Upper lobe of left lung (tissue), 4 donors: ENCODE data around the gene WBP1.

ENCODE experiments used
- CTCF ChIP-seq, 6 experiments: fragments of 450-650 bp in 4 of 6; fragments of 200-600 bp in 2 of 6; sonication (generic) in 2 of 6; IDR thresholded peaks; one replicate each; pipeline ENCODE4 v1.5.1; 2016 to 2019; ENCODE audit warnings: antibody characterized with exemption in 6 of 6
- POLR2AphosphoS5 ChIP-seq, 2 donors: sonication (generic); formaldehyde crosslinking; IDR thresholded peaks; one replicate each; pipeline ENCODE4 v1.5.1; 2017; ENCODE audit warnings: antibody characterized with exemption in 2 of 2

- TF ChIP-seq CTCF (IDR thresholded peaks at IDR 0.05): no peak
- no peak for TF ChIP-seq POLR2AphosphoS5 (IDR thresholded peaks at IDR 0.05)
Observed at GRCh38 chr2:74489906-74490305, 31.7 kb downstream of the WBP1 start.
